ENCODE measurements around the gene PPP6C.
"Not testable (repeated sequence)": the region's sequence is repeated elsewhere in the genome, so short reads cannot be mapped to it uniquely, and the experiment has no call there.

PPP6C gene

DNA sequence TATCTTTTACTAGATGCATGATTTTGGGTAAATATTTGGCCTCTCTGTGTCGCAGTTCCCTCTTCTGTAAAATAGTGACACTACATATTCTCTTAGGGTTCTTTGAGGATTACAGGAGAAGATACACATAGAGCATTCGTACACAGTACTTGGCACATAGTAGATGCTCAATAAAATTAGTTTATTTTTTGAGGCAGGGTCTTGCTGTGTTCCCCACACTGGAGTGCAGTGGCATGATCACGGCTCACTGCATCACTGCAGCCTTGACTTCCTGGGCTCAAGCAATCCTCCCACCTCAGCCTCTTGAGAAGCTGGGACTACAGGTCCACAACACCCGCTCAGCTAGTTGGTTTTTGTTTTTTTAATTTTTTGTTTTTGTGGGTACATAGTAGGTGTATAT lies 47.9 kb downstream of the PPP6C start:
- no peak for DNase-seq (ENCODE audit: low spot score)

DNA sequence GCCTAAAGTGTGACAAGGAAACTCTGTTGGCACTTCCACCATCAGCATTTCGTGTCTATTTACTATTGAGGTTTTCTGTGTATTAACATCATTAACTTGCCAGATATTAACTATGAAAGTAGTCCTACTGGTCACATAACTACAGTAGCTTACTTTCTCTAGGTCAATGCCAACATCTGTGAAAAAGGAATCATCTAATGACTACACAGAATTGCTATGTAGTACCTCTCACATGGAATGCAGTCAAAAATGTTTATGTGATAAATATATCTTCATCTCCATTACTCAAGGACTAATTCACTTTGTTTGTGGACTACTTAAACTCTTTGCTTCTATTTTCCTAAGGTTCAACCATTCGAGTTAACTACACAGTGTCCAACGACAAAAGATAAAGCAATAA lies 48.4 kb downstream of the PPP6C start:
- DNase-seq (ENCODE audit: low spot score): no peak

DNA sequence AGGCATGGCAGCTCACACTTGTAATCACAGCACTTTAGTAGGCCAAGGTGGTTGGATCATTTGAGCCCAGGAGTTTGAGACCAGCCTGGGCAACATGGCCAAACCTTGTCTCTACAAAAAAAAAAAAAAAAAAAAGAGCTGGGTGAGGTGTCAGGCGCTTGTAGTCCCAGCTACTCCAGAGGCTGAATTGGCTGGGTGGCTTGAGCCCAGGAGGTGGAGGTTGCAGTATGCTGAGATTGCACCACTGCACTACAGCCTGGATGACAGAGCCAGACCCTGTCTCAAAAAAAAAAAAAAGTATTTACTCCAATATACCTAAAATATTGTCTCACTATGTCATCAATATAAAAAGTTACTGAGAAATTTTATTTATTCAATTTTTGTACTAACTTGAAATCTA lies 49.0 kb downstream of the PPP6C start:
- no peak for DNase-seq (ENCODE audit: low spot score)

DNA sequence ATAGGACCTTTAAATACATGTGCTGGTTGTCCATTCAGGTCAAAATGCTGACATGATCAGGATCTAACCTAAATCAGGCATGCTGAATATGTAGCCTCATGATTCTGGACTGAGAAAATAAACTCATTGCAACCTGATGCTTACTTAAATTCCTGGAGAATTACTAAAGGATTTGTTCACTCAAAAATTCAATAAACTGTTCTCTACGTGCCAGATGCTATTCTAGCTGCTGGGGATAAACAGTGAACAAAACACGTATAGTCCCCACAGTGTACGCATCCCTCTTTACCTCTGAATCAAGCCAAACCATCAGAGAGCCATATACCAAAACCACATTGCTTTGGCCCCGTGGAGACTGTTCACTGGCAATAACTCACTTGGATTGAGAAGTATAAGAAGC lies 52.4 kb downstream of the PPP6C start:
- no peak for DNase-seq (ENCODE audit: low spot score)

DNA sequence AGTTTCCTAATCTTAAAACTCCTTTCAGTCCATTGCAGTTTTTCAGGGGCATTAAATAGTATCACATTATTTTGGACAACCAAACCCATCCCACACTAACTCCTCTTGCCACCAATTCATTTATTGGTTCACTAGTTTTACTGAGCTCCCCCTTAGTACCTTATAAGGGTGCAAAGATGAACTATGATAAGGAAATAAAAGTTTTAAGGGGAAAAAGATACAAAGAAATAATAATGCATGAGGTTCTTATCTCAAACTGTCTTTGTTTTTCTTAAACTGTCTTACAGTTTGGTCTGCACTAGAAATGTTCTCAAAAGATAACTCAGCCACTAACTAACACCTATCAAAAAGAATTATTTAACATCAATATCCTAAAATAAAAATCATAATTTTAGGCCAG lies 54.6 kb downstream of the PPP6C start:
- DNase-seq (ENCODE audit: low spot score): no peak

DNA sequence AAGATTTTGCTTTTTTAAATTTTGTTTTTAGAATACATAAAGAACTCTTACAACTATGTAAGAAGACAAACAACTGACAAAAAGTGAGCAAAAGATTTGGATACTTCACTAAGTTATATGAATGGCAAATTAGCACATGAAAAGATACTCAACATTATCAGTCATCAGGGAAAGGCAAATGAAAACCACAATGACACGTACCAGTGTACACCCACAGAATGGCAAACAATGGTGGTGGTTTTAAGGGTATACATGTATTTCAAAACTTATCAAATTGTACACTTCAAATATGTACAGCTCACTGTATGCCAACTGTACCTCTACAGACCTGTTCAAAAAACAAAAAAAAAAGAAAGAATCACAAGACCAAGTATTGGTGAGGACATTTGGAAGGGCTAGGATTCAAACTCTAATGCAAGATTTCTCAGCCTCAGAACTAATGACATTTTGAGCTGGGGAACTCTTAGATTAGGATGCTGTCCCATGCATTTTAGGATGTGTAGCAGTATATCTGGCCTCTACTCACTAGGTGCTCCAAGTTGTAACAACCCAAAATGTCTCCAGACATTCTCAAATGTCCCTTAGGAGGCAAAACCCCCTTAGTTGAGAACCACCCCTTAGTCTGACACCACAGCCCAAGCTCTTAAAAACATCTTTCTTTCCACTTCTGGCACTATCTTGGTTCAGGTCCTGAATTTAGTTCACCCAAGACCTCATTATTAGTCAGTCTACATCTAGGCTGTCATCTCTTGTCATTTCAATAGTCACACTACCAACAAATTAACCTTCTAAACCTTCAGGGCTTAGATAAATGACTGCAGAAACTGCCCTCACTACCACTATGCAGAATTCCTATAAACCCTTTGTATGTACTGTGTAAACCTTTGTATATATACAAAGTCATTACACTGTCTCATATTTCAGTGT lies 55.9 kb downstream of the PPP6C start:
- no peak for DNase-seq (ENCODE audit: low spot score)

DNA sequence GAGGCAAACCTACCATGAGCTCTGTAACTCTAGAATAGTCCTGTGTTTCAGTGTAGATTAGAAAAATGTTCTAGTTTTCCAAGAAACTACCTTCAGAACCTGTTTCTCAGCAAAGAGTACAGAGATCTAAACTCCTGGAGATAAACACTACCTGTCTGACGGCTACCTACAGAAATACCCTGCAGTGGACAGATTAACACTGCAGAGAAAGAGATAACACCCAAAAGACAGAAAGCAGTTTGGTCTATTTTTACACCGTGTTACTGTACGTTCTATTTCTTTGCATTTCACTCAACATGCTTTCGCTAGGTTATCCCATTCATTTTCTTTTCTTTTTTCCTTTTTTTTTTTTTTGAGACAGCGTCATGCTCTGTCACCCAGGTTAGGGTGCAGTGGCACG lies 57.8 kb downstream of the PPP6C start:
- no peak for DNase-seq (ENCODE audit: low spot score)

DNA sequence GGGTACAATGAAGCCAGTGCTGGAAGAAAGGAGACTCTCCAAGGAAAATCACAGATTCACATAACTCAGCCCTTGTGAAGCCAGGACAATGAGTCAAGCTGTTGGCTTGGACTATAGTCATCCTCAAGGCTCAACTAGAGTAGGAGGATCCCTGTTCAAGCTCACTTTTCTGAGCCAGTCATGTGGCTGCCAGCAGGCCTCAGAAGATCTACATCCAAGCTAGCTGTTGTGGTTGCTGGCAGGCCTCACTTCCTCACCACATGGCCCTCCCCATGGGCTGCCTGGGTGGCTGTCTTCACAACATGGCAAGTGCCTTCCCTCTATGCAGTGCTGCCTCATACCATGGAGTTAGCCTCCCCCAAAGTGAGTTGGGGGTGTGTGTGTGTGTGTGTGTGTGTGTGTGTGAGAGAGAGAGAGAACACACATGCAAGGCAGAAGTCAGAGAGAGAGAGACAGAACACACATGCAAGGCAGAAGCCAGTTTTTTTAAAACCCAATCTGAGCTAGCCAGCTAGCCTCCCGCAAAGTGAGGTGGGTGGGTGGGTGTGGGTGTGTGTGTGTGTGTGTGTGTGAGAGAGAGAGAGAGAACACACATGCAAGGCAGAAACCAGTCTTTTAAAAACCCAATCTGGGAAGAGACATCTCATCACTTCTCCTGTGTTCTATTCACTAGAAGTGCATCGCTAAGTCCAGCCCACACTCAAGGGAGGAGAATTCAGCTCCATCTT lies 63.4 kb downstream of the PPP6C start:
- DNase-seq (ENCODE audit: low spot score): peak; percentile 31

DNA sequence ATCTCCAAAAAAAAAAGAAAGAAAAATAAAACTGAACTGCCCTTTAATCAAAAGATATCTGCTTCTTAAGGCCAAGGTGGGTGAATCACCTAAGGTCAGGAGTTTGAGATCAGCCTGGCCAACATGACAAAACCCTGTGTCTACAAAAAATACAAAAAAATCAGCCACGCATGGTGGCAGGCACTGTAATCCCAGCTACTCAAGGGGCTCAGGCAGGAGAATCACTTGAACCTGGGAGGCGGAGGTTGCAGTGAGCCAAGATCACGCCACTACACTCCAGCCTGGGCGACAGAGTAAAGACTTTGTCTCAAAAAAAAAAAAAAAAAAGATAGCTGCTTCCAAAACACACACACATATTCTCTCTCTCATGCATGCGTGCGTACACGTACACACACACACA lies 64.1 kb downstream of the PPP6C start:
- DNase-seq (ENCODE audit: low spot score): no peak

DNA sequence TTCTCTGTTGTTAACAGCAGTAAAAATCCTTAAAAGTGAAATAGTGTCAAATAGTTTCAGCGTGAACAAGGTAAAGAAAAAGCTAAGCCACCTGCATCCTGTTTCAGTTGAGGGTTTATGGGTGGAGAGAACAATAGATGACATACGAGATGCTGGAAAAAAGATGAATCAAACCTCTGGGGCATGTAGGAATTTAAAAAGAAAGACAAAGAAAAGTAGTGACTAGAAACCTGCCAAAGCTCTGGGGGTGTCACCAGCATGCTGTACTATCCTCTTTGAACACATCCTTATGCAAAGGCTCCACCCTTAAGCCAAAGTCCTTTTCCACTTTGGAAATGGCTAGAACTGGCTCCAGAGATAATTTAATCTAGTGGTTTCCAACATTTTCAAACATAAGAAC lies 68.5 kb downstream of the PPP6C start:
- DNase-seq (ENCODE audit: low spot score): no peak

DNA sequence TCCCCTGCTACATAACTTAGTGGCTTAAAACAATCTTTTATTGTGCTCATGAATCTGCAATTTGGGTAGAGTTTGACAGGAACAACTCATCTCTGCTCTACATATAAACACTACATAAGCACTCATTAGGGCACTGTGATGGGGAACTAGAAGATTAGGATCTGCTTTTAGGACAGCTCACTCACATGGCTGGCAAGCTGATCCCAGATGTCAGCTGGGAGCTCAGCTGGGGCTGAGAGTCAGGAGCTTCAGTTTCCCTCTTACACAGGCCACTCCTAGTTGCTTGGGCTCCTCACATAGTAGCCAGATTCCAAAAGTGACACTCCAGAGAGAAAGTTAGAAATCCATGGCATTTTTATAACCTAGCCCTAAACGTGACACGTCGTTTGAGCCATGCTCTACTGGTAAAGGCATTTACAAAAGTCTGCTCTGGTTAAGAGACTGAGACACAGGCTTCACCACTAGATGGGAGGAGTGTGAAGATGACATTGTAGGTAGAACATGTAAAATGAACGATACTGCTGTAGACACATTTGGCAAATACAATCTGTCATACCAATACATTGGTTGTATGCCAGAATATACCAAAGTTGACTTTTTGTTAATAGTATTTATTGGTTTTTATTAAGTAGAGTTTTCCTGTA lies 69.8 kb downstream of the PPP6C start:
- DNase-seq (ENCODE audit: low spot score): no peak

DNA sequence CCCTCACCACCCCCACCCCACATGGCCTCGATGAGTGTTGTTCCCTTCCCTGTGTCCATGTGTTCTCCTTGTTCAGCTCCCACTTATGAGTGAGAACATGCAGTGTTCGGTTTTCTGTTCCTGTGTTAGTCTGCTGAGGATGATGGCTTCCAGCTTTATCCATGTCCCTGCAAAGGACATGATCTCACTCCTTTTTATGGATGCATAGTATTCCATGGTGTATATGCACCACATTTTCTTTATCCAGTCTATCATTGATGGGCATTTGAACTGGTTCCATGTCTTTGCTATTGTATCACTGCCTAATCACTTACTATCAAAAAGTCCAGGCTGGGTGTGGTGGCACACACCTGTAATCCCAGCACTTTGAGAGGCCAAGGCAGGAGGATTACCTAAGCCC lies 70.9 kb downstream of the PPP6C start:
- not testable (repeated sequence) for DNase-seq (ENCODE audit: low spot score)

DNA sequence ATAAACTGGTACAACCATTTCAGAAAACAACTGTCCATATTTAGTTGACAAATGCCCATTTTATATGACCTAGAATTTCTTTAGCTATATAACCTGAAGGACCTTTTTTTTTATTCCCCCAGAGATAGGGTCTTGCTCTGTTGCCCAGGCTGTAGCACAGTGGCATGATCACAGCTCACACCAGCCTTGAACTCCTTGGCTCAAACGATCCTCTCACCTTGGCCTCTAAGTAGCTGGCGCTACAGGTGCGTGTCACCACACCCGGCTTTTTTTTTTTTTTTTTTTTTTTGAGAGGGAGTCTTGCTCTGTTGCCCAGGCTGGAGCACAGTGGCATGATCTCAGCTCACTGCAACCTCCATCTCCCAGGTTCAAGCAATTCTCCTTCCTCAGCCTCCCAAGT lies 75.1 kb downstream of the PPP6C start:
- not testable (repeated sequence) for DNase-seq (ENCODE audit: low spot score)

DNA sequence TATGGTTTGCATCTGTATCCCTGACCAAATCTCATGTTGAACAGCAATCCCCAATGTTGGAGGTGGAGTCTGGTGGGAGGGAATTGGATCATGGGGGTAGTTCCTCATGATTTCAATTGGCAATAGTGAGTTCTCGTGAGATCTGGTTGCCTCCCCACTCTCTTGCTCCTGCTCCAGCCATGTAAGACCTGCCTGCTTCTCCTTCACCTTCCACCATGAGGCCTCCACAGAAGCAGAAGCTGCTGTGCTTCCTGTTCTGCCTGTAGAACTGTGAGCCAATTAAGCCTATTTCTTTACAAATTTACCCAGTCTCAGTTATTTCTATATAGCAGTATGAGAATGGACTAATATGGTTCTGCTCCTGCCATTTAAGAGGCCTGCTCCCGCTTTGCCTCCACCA lies 79.1 kb downstream of the PPP6C start:
- DNase-seq (ENCODE audit: low spot score): no peak

DNA sequence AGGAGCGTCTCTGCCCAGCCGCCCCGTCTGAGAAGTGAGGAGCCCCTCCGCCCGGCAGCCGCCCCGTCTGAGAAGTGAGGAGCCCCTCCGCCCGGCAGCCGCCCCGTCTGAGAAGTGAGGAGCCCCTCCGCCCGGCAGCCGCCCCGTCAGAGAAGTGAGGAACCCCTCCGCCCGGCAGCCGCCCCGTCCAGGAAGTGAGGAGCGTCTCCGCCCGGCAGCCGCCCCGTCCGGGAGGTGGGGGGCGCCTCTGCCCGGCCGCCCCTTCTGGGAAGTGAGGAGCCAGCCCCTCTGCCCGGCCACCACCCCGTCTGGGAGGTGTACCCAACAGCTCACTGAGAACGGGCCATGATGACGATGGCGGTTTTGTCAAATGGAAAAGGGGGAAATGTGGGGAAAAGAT lies 81.1 kb downstream of the PPP6C start:
- not testable (repeated sequence) for DNase-seq (ENCODE audit: low spot score)

DNA sequence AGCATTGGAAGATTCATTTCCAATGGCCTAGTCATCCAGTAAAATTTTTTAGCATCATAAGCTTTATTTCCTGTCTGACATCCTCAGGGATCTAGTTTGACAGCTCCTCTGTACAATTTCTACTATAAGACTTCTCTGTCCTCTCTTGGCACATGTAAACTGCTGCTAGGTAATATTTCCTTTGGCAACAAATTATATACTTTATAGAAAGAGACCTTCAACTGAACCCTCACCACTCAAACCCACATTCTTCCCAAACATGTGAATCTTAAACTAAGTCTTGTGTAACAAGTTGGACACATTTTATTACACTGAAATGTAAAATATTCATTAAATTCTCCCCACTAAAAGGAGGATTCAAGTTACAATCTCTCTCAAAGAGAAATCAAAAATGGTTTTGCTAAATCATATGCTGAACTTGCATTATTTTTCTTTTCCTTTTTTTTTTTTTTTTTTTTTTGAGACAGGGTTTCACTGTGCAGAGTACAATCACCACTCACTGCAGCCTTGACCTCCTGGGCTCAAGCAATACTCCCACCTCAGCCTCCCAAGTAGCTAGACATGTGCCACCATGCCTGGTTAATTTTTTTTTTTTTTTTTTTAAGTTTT lies 83.2 kb downstream of the PPP6C start:
- DNase-seq (ENCODE audit: low spot score): no peak

DNA sequence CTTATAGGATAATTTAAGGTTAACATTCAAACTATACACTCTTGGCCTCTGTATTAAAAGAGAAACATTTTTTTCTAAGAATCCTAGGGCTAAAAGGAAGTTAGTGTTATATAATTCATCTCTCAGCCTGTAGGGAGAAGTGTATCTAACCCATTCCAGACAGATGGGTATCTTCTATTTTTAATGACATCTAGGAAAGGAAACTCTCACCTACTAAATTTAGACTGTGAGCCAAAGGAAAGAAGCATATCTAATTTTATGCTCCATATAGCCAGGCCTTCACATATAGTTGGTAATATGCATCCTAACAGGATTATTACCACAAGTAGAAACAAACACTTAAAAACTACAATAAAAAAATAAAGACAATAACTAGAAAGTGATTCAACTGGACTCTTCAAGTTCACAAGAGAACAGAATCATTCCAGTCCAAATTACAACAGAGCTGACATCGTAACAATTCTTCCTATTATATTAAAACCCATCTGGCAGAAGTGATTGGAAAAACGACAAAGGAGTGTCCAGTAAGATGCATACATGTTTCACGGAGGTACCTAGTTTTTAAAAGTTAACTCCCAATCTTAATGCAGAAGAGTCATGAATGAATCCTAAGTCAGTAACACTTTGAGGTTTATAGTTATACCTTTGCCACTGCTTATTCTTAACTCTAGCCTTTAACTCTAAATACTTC lies 85.7 kb downstream of the PPP6C start:
- no peak for DNase-seq (ENCODE audit: low spot score)

DNA sequence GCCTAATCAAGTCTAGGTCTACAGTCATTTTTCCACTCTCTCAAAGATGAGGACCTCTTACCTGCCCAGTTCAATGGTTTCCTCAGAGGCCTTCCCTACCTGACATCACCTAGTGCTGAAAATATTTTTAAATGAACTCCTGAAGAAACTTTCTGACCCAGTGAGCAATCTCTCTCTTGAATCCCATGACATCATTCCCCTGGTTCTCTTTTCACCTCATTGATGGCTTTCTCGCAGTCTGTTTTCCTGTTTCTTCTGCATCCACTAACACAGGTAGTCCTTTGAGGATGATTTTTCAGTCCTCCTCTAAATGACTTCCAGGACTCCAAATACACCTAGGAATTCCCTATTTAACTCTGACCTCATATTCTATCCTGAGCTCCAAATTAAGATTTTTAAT lies 86.6 kb downstream of the PPP6C start:
- DNase-seq (ENCODE audit: low spot score): no peak

DNA sequence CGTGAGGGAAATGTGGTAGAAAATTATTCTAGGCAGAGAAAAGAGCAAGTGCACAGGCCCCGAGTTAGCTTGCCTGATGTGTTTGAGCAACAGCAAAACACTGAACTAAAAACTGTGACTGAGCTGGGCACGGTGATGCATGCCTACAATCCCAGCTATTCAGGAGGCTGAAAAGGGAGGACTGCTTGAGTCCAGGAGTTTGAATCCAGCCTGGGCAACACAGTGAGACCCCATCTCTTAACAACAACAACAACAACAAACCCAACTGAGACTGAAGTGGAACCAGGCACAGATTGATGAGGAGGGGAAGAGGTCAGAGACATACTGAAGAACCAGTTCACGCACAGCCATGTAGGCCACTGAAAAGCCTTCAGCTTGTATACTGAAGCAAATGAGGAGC lies 88.8 kb downstream of the PPP6C start:
- DNase-seq (ENCODE audit: low spot score): no peak

DNA sequence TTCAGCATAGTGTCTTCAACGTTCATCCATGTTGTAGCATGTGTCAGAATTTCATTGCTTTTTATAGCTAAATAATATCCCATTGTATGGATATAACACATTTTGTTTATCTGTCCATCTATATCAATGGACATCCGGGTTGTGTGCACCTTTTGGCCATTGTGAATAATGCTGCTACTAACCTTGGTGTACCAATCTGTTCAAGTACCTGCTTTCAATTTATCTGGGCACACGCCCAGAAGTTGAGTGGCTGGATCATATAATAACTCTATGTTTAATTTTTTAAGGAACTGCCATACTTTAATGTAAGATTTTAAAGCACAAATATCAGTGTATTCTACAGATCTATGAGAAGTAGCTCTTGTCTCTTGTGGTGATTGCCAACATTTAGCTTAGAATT lies 89.8 kb downstream of the PPP6C start:
- DNase-seq (ENCODE audit: low spot score): no peak

All from putamen (tissue), 1 donor.